IMR-90 (cell line): ENCODE measurements around the gene TIMM10. TPM values are rescaled to one million over a fixed set of nuclear protein-coding genes. Genes with fewer than 3 reads are reported as not detected.

Experiments used
- ATAC-seq: fragments of 200-7000 bp; cut with Tn5 transposase; 2 replicates; pipeline ENCODE4 v1.9.1; 2020; ENCODE audit warnings: low read depth, mild to moderate bottlenecking, moderate library complexity
- BruUV-seq: library from RNA; stranded (reverse); fragments of 400-500 nt; replicated peaks from 2 replicates; lab custom pipeline; 2021; lab: Mats Ljungman, UMichigan
- CTCF ChIA-PET: fragments of 300-600 bp; formaldehyde crosslinking; extraction: SDS; loops from one replicate; lab custom pipeline; 2021; ENCODE audit warnings: antibody characterized with exemption; lab: Yijun Ruan, JAX
- POLR2A ChIA-PET: fragments of 300-600 bp; sonication (Branson Sonifier 250); formaldehyde crosslinking; loops from one replicate; lab custom pipeline; 2022; ENCODE audit warnings: antibody characterized with exemption; ENCODE audit not compliant: unreplicated experiment; lab: Charles Lee
- DNase-seq: peaks from one replicate; pipeline ENCODE4 v3.0.0; 2013
- H2AFZ ChIP-seq: replicated peaks from 2 replicates; pipeline ENCODE3; 2013; ENCODE audit warnings: low read length, mild to moderate bottlenecking; ENCODE audit not compliant: poor library complexity
- H2AK5ac ChIP-seq: 2 replicates; pipeline ENCODE4 v1.6.1; 2013; ENCODE audit warnings: low read depth, low read length, inconsistent platforms
- H2AK9ac ChIP-seq: replicated peaks from 2 replicates; pipeline ENCODE3; 2013; ENCODE audit warnings: mild to moderate bottlenecking, low read depth, low read length, moderate library complexity; ENCODE audit not compliant: poor library complexity
- H2BK120ac ChIP-seq: 2 replicates; pipeline ENCODE4 v1.6.1; 2013; ENCODE audit warnings: low read depth, low read length, inconsistent platforms
- H2BK15ac ChIP-seq: 3 replicates; pipeline ENCODE4 v1.6.1; 2013; ENCODE audit warnings: low read depth, low read length, inconsistent platforms
- H2BK20ac ChIP-seq: 2 replicates; pipeline ENCODE4 v1.6.1; 2013; ENCODE audit warnings: low read depth, mild to moderate bottlenecking, inconsistent platforms, low read length, moderate library complexity
- H2BK5ac ChIP-seq: 2 replicates; pipeline ENCODE4 v1.6.1; 2013; ENCODE audit warnings: mild to moderate bottlenecking, low read depth, low read length, inconsistent platforms; ENCODE audit not compliant: poor library complexity, severe bottlenecking
- H3K14ac ChIP-seq: replicated peaks from 2 replicates; pipeline ENCODE4 v1.6.1; 2013; ENCODE audit warnings: low read depth, low read length, inconsistent platforms
- H3K18ac ChIP-seq: 2 replicates; pipeline ENCODE4 v1.6.1; 2013; ENCODE audit warnings: low read depth, low read length, control low read depth
- H3K23ac ChIP-seq: 2 replicates; pipeline ENCODE4 v1.6.1; 2013; ENCODE audit warnings: low read depth, low read length, inconsistent platforms
- H3K27ac ChIP-seq: 2 replicates; pipeline ENCODE4 v1.5.1; 2013; ENCODE audit warnings: mild to moderate bottlenecking, control low read depth, low read length; ENCODE audit not compliant: insufficient read depth
- H3K27me3 ChIP-seq: 2 replicates; pipeline ENCODE4 v1.6.1; 2013; ENCODE audit warnings: low read length; ENCODE audit not compliant: control insufficient read depth, insufficient read depth
- H3K36me3 ChIP-seq: 2 replicates; pipeline ENCODE4 v1.6.1; 2013; ENCODE audit warnings: low read length, mixed read lengths; ENCODE audit not compliant: control insufficient read depth, insufficient read depth
- H3K4ac ChIP-seq: 2 replicates; pipeline ENCODE4 v1.6.1; 2013; ENCODE audit warnings: low read depth, low read length, inconsistent platforms
- H3K4me1 ChIP-seq: 2 replicates; pipeline ENCODE4 v1.6.1; 2013; ENCODE audit warnings: low read length, mixed read lengths; ENCODE audit not compliant: control insufficient read depth, insufficient read depth
- H3K4me2 ChIP-seq: 2 replicates; pipeline ENCODE4 v1.6.1; 2013; ENCODE audit warnings: low read depth, mild to moderate bottlenecking, control low read depth, low read length, moderate library complexity
- H3K4me3 ChIP-seq: 2 replicates; pipeline ENCODE4 v1.5.1; 2013; ENCODE audit warnings: low read depth, mild to moderate bottlenecking, control low read depth, low read length, moderate library complexity; ENCODE audit not compliant: insufficient read depth
- H3K56ac ChIP-seq: 2 replicates; pipeline ENCODE4 v1.6.1; 2013; ENCODE audit warnings: low read length, inconsistent platforms; ENCODE audit not compliant: insufficient read depth; ENCODE audit errors: extremely low read depth
- H3K79me1 ChIP-seq, 2 experiments: 2 replicates each; pipeline ENCODE4 v1.6.1; 2013; ENCODE audit warnings: low read length in 2 of 2, inconsistent platforms in 1 of 2, low read depth in 1 of 2
- H3K9ac ChIP-seq: 2 replicates; pipeline ENCODE4 v1.6.1; 2013; ENCODE audit warnings: low read depth, low read length, control low read depth
- H3K9me1 ChIP-seq: 2 replicates; pipeline ENCODE4 v1.6.1; 2013; ENCODE audit warnings: low read length, inconsistent platforms; ENCODE audit not compliant: insufficient read depth
- H3K9me3 ChIP-seq: 2 replicates; pipeline ENCODE4 v1.6.1; 2013; ENCODE audit warnings: low read length; ENCODE audit not compliant: control insufficient read depth, insufficient read depth
- H4K20me1 ChIP-seq: 2 replicates; pipeline ENCODE4 v1.6.1; 2013; ENCODE audit warnings: low read length, inconsistent platforms; ENCODE audit not compliant: insufficient read depth
- H4K5ac ChIP-seq: 2 replicates; pipeline ENCODE4 v1.6.1; 2013; ENCODE audit warnings: mild to moderate bottlenecking, low read depth, low read length, control low read depth
- H4K8ac ChIP-seq, 2 experiments: 2 replicates each; pipeline ENCODE4 v1.6.1; 2013; ENCODE audit warnings: low read depth in 2 of 2, low read length in 2 of 2, control low read depth in 1 of 2, inconsistent platforms in 1 of 2
- H4K91ac ChIP-seq: 2 replicates; pipeline ENCODE4 v1.6.1; 2013; ENCODE audit warnings: low read depth, low read length, inconsistent platforms; ENCODE audit not compliant: insufficient read depth
- CEBPB ChIP-seq: IDR thresholded peaks from 2 replicates; pipeline ENCODE4 v1.6.1; 2012; ENCODE audit warnings: low read depth, low read length, improper control_type of control experiment
- MAZ ChIP-seq: IDR thresholded peaks from 2 replicates; pipeline ENCODE4 v1.6.1; 2012; ENCODE audit warnings: low read depth, mild to moderate bottlenecking, low read length, improper control_type of control experiment, moderate library complexity, borderline replicate concordance
- NFE2L2 ChIP-seq: fragments of 150-350 bp; IDR thresholded peaks from 2 replicates; pipeline ENCODE4 v1.6.1; 2016; ENCODE audit warnings: low read depth, mild to moderate bottlenecking, low read length
- WGBS, 2 experiments: methylation state at CpG; one replicate each; pipeline versions ENCODE4 v1.1.5 to v1.1.7; 2013; ENCODE audit warnings: missing lambda C conversion rate in 2 of 2; ENCODE audit not compliant: insufficient read length in 1 of 2; ENCODE audit errors: extremely low coverage in 2 of 2; 5-methylcytosine and 5-hydroxymethylcytosine counted together
- dilution Hi-C: fragments of 300-500 bp; cut with HindIII; formaldehyde crosslinking; loops from one replicate; pipeline ENCODE4 v1.14.3; 2018; ENCODE audit warnings: low sequenced_read_pairs; ENCODE audit not compliant: unreplicated experiment
- in situ Hi-C: fragments of 300-500 bp; cut with MboI; formaldehyde crosslinking; loops from 3 replicates; pipeline ENCODE4 v1.14.3; 2019; ENCODE audit warnings: low sequenced_read_pairs, inconsistent platforms, mixed read lengths
- intact Hi-C: fragments of 100-400 bp; cut with micrococcal nuclease; formaldehyde crosslinking; loops from 2 replicates; pipeline ENCODE4 v1.10.0; 2022
- polyA plus RNA-seq, 3 experiments: library from polyadenylated mRNA; depleted of rRNA; stranded (reverse); fragments of >200 nt; gene quantifications; 2 replicates each; pipeline ENCODE4 v1.2.3, GENCODE V29; 2012; ENCODE audit warnings: low replicate concordance in 1 of 3
- total RNA-seq: library from RNA; depleted of rRNA; stranded (reverse); fragments of >200 nt; gene quantifications from 2 replicates; pipeline ENCODE4 v1.2.3, GENCODE V29; 2012

The TIMM10 gene
- total and polyA plus RNA-seq, 2 of the 4 experiments (the other 2 are of a cell fraction), result 96.8 to 135 TPM

DNA sequence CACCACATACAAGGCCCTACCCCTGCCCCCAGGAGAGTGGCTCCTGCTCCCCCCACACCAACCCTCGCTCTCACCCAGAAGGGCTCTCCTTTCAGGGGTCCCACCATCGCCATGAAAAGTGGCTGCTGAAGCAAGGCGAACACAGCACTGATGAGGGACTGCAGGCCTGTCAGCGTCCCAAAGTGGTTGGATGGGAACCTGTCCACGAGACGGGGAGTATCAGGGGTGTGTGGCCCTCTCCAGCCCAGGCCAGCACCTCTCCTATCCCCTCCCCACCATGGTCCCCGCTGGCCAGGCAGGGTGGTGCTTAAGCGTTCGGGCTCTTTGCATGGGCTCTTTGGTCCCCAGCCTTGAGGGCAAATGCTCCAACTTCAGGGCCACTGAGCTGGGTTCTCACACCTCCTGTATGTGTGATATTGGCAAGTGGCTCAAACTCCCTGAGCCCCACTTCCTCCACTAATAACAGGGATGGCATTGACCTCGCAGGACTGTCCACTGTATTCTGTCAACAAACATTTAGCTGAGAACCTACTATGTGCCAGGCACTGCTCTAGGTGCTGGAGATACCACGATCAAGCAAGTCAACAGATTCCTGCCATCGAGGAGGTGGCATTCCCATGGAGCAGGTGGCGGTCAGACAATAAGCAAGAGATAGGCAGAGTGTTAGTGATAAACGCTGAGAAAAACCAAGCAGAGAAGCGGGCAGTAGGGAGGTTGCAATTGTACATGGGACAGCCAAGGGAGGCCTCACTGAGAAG is 43.4 kb downstream of the TIMM10 start (continued):
- no peak for TF ChIP-seq MAZ

DNA sequence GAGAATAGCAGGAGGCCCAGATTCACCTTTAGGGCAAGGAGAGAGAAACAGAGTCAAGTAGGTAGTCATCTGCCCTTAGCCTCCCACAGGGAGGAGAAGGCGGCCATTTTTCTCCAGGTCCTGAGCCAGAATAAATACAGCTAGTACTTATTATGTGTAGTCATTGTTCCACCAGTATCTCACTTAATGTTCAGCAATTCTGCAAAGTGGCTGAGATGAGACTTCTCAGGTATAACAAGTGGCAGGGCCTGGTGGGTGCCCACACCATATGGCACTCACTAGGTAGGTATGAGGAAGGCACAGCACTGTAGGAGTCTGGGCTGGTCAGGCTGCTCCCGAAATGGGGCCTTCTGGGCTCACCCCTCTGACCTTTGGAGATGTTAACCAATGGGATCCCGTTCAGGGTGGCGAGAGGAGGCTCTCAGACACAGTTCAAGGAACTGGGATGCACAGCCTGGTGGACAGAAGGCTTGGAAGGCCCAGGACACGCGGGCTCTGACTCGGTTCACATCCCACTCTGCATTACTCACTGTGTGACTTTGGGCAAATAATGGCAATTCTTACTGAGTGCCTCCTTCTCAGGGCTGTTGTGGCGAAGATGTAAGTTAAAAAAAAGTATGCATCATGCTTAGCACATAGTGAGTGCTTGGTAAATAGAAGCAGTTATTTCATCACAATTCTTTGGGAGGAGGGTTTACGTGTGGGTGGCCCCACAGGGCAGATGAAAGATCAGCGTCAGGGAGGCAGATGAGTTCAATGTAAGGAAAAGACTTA is 45.1 kb downstream of the TIMM10 start:
- Histone ChIP-seq H2BK120ac (no peak overlapping the region), H3K9me1 (no peaks in the 10 kb centered on the region; the same call in 1 of the 2 replicates), H3K23ac (no peak overlapping the region), H3K18ac (no peak overlapping the region), H4K91ac (no peak overlapping the region), H3K27ac (no peak overlapping the region), H2BK5ac (no peak overlapping the region), H3K56ac (no peak overlapping the region), H3K14ac (no peak overlapping the region), H2AK9ac (no peak overlapping the region), H4K8ac (no peak overlapping the region), H3K79me1 (no peaks in the 10 kb centered on the region), H3K4me3 (no peak overlapping the region), H3K4me1 (no peaks in the 10 kb centered on the region), H3K9ac (no peak overlapping the region), H3K9me3 (no peaks in the 10 kb centered on the region), H4K20me1 (no peaks in the 10 kb centered on the region), H3K27me3 (peaks cover 24% of the 10 kb centered on the region), H2AK5ac (no peak overlapping the region), H2BK15ac (no peak overlapping the region), H4K5ac (no peak overlapping the region), H3K36me3 (peaks cover 29% of the 10 kb centered on the region), H3K4ac (no peak overlapping the region), H2BK20ac (no peak overlapping the region), H3K4me2 (no peak overlapping the region), H2AFZ (no peak overlapping the region)
- TF ChIP-seq NFE2L2 (no peak), CEBPB (peak; percentile 72)
- DNase-seq (peak; percentile 54), ATAC-seq (no peak)
- 92% methylated on average over 2 of the region's 10 CpGs; no CpG with 5 or more reads in 1 of the 2 experiments for WGBS, 2 experiments
- POLR2A ChIA-PET, result no interaction called here
- intact Hi-C loops, result no loop called here
- dilution Hi-C loops, result no loop called here
- BruUV-seq, result no TSS peak
- in situ Hi-C loops, result loop anchor here (25.0 kb wide), 1 partner anchor 1027 kb away; the partner anchor contains the start of gene OR5B21
- CTCF ChIA-PET, result no interaction called here
